Measurements from ENCODE around the gene SLC15A3.
"Not testable (repeated sequence)": the region's sequence is repeated elsewhere in the genome, so short reads cannot be mapped to it uniquely, and the experiment has no call there.

The SLC15A3 gene

DNA sequence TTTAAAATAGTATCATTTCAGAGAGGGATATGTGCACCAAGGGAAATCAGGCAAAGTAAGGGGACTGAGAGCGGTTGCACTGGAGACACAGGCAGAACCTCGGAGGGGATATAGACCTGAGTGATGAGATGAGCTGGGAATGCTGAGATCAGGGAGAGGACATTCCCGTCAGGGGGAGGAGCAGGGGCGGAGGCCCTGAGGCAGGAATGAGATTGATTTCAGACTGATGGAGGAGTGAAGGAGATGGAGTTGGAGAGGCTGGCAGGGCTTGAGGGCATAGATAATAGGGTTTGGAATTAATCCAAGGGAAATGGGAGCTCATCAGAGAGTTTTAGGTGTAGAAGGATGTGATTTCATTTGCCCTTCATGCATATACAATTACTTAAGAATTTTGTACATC, 32.7 kb upstream of the SLC15A3 start:
- Mint-ChIP-seq H3K9me3 (no peaks in the 10 kb centered on the region), H3K4me1 (peaks cover 98% of the 10 kb centered on the region), H3K4me3 (peak overlapping the region; percentile 72), H3K27me3 (no peaks in the 10 kb centered on the region), H3K36me3 (ENCODE audit: low read depth) (peaks cover 55% of the 10 kb centered on the region), H3K27ac (peak overlapping the region; percentile 95)
- DNase-seq (no peak), ATAC-seq (no peak)

DNA sequence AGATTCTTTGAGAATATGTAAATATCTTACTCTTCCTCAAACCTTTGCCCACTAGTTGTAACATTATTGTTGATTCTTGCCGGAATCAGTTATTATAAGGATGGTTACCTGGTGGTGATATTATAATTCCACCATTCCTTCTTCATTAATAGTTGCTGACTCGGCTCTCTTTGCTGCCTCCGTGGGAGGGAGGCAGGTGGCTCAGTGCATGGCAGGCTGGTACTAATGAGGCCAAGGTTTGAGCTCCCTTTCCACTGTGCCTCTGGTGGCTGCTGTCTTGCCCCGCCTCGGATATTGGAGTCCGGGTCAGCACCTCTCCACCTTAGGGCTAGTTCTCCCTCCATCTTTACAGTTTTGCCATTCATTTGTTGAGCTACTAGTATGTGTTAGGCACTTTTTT, 32.2 kb upstream of the SLC15A3 start:
- Mint-ChIP-seq H3K4me1 (peaks cover 98% of the 10 kb centered on the region), H3K27me3 (no peaks in the 10 kb centered on the region), H3K9me3 (no peaks in the 10 kb centered on the region), H3K27ac (peak overlapping the region; percentile 95), H3K4me3 (peak overlapping the region; percentile 72), H3K36me3 (ENCODE audit: low read depth) (peaks cover 53% of the 10 kb centered on the region)
- ATAC-seq (no peak), DNase-seq (no peak)

DNA sequence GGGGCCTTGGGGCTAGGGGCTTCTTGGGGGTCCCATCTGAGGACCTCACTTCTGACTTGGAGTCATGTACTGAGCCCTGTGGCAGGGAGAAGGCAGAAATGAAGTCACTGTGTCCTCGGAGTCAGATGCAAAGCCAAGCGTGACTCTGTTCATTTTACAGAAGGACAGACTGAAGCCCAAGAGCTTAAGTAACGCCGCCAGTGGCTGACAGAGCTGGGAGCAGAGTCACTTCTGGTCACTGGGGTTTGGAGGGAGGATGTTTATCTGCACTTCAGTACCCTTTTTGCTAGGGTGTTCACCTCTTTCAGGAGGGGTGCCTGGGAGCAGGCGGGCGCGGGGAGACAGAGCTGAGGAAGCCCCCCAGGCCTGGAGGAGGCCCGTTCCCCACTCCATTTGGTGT, 30.2 kb upstream of the SLC15A3 start:
- peaks cover 98% of the 10 kb centered on the region for H3K4me1 Mint-ChIP-seq
- no peaks in the 10 kb centered on the region for H3K9me3 Mint-ChIP-seq
- H3K27ac Mint-ChIP-seq, result peak overlapping the region; percentile 95
- peaks cover 52% of the 10 kb centered on the region for H3K36me3 Mint-ChIP-seq (ENCODE audit: low read depth)
- no peak for ATAC-seq
- H3K4me3 Mint-ChIP-seq, result peak overlapping the region; percentile 72
- H3K27me3 Mint-ChIP-seq, result no peaks in the 10 kb centered on the region
- no peak for DNase-seq

DNA sequence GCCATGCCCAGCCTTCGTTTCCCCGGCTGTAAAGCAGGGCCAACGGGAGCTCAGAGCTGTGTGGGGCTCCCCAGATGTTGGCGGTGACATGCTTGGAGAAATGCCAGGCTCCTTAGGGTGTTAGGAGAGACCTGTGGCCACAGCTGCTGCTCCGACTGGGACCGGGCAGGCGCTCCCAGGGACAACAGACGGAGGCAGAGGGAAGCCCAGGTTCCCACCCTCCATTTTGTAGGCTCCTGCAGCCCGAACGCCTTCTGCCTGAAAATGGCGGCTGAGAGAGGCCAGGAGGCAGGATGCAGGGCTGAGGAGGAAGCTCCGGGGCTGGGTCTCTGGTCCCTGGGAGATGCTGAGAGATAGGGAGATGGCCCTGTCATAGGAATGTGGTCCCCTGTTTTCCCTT, 29.5 kb upstream of the SLC15A3 start:
- Mint-ChIP-seq H3K27ac (peak overlapping the region; percentile 95), H3K36me3 (ENCODE audit: low read depth) (peaks cover 54% of the 10 kb centered on the region), H3K27me3 (no peaks in the 10 kb centered on the region), H3K9me3 (no peaks in the 10 kb centered on the region), H3K4me1 (peaks cover 98% of the 10 kb centered on the region), H3K4me3 (peak overlapping the region; percentile 55)
- no peak for DNase-seq
- no peak for ATAC-seq

DNA sequence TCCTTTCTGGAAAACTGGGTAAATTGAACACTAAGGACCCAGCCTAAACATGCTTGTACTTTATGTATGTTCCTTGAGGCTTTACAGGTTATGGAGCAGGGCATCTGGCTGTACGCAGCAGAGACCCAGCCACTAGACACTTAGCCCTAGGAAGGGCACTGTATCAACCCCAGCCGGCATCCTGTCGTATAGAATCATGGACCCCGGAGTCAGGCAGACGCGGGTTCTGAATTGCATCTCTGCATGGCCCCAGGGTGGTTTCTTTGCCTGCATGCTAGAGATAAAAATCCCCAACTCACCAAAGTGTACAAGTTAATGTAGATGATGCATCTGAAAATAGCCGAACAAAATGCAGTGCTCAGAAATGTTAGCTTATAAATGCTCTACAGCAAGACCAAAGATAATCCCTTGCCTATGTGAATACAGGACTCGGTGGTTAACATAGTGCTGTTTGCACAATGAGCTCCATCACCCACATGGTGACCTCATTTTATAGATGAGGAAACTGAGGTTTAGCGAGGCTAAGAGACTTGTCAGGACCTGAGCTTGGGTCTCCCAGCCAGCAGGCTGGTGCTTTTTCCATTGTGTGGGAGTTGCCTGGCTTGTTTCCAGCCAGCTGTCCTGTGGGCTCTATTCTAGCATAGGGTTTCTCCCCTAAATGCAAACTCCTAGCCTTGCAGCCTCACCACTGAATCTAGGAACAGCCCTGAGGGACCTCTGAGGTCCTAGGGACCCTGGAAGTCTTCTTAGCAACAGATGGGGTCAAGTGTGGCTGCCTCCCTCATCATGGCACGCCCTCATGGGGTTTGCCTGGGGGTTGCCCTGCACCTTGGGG, 26.8 kb upstream of the SLC15A3 start:
- DNase-seq (peak; percentile 89), ATAC-seq (peak; percentile 87)
- H3K36me3 Mint-ChIP-seq (ENCODE audit: low read depth), result peaks cover 65% of the 10 kb centered on the region
- no peaks in the 10 kb centered on the region for H3K9me3 Mint-ChIP-seq
- peaks cover 91% of the 10 kb centered on the region for H3K4me1 Mint-ChIP-seq
- peak overlapping the region; percentile 95 for H3K27ac Mint-ChIP-seq
- H3K4me3 Mint-ChIP-seq, result peak overlapping the region; percentile 71
- H3K27me3 Mint-ChIP-seq, result no peaks in the 10 kb centered on the region

DNA sequence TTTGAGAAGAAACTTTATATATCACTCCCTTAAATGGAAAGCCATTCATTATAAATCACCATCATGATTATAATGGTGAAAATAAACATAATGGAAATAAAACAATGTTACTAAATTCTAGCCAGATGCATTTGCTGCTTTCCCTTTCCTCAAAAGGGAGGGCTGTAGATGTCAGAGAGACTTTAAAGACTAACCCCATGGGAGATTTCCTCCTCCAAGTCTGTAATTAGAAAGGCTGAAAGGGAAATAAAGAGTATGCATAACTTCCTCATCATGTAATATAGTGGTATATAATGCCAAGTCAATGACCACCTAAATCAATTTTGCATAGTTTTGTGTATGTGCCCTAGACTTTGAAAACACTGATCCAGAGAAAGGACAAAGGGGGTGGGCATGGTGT, 25.9 kb upstream of the SLC15A3 start:
- no peak for ATAC-seq
- Mint-ChIP-seq H3K4me3 (peak overlapping the region; percentile 71), H3K36me3 (ENCODE audit: low read depth) (peaks cover 66% of the 10 kb centered on the region), H3K27ac (peak overlapping the region; percentile 95), H3K27me3 (no peaks in the 10 kb centered on the region), H3K4me1 (peaks cover 83% of the 10 kb centered on the region), H3K9me3 (no peaks in the 10 kb centered on the region)
- no peak for DNase-seq

DNA sequence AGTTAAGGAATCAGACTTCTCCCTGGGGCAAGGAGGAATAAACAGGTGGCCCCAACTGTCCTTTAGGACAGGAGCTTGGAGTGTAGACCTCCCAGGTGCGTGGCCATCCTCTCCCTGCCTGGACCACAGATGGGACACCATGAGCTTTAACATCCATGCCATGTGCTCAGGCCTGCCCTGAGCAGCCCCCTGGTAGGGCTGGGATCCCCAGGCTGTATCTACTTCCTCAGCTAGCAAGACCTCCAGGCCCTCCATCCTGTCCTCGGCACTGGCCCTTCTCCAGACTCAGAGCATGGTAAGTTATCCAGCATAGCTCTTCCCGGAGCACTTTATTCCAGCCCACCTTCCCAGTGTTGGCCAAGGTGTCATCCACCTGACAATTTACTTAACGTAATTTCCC, 25.2 kb upstream of the SLC15A3 start:
- H3K4me1 Mint-ChIP-seq, result peaks cover 77% of the 10 kb centered on the region
- peak overlapping the region; percentile 71 for H3K4me3 Mint-ChIP-seq
- H3K27me3 Mint-ChIP-seq, result no peaks in the 10 kb centered on the region
- peak overlapping the region; percentile 95 for H3K27ac Mint-ChIP-seq
- DNase-seq (no peak), ATAC-seq (no peak)
- peaks cover 66% of the 10 kb centered on the region for H3K36me3 Mint-ChIP-seq (ENCODE audit: low read depth)
- no peaks in the 10 kb centered on the region for H3K9me3 Mint-ChIP-seq

DNA sequence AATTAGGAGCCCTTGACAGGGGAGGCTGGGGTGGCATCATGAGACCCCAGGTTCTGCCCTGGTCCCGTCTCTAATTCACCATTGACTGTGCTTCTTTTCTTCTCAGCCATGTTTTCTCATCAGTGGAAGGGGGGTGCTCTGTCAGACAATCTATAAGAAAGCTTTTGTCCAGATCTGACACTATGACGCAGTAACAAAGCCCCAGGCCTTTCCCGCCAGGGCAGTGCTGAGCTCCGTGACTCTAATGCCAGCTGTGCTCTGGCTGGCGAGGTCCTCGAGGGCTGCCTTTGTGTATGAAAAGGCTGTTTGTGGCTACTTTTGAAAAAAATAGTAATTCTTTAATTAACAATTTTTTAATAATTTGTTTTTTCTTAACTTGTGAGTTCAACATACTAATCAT, 22.8 kb upstream of the SLC15A3 start:
- ATAC-seq (peak; percentile 6), DNase-seq (no peak)
- H3K4me1 Mint-ChIP-seq, result peaks cover 71% of the 10 kb centered on the region
- H3K9me3 Mint-ChIP-seq, result no peaks in the 10 kb centered on the region
- peaks cover 54% of the 10 kb centered on the region for H3K36me3 Mint-ChIP-seq (ENCODE audit: low read depth)
- no peaks in the 10 kb centered on the region for H3K27me3 Mint-ChIP-seq
- H3K4me3 Mint-ChIP-seq, result peak overlapping the region; percentile 91
- H3K27ac Mint-ChIP-seq, result peak overlapping the region; percentile 98

DNA sequence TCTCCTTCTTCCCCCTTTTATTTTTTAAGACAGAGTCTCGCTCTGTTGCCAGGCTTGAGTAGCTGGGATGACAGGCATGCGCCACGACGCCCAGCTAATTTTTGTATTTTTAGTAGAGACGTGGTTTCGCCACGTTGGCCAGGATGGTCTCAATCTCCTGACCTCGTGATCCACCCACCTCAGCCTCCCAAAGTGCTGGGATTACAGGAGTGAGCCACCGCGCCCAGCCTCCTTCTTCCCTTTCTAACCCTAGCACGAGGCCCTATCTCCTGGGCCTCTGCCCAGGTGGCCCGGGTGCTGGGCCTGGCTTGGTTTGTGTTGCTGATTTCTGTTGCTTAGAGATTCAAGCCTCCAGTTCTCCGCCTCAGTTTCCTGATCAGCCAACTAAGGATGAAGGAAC, 22.3 kb upstream of the SLC15A3 start:
- not testable (repeated sequence) for DNase-seq, ATAC-seq, H3K9me3 Mint-ChIP-seq, H3K27me3 Mint-ChIP-seq
- Mint-ChIP-seq H3K27ac (peak overlapping the region; percentile 98), H3K4me3 (peak overlapping the region; percentile 91), H3K4me1 (peaks cover 66% of the 10 kb centered on the region), H3K36me3 (ENCODE audit: low read depth) (peaks cover 53% of the 10 kb centered on the region)

DNA sequence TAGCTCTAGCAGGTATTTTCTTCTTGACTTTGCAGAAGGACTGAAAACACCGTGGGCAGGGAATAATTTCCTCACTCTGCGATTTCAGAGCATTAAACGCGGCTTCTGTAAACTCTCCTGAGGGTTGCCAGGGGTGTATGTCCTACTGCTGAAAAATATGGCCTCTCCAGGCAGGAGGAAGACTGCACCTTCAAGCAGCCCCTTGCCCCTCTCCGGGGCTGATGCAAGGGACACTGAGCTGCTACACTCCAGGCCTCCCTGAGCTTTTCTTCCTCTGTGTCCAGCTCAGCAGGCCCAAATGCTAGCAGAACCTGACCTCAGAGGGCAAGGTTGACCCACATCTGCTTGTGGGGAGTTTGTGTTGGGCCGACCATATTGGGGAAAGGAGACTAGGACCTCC, 21.7 kb upstream of the SLC15A3 start:
- Mint-ChIP-seq H3K4me3 (peak overlapping the region; percentile 91), H3K27ac (peak overlapping the region; percentile 98), H3K27me3 (no peaks in the 10 kb centered on the region), H3K9me3 (no peaks in the 10 kb centered on the region), H3K36me3 (ENCODE audit: low read depth) (peaks cover 51% of the 10 kb centered on the region), H3K4me1 (peaks cover 60% of the 10 kb centered on the region)
- DNase-seq (no peak), ATAC-seq (no peak)

DNA sequence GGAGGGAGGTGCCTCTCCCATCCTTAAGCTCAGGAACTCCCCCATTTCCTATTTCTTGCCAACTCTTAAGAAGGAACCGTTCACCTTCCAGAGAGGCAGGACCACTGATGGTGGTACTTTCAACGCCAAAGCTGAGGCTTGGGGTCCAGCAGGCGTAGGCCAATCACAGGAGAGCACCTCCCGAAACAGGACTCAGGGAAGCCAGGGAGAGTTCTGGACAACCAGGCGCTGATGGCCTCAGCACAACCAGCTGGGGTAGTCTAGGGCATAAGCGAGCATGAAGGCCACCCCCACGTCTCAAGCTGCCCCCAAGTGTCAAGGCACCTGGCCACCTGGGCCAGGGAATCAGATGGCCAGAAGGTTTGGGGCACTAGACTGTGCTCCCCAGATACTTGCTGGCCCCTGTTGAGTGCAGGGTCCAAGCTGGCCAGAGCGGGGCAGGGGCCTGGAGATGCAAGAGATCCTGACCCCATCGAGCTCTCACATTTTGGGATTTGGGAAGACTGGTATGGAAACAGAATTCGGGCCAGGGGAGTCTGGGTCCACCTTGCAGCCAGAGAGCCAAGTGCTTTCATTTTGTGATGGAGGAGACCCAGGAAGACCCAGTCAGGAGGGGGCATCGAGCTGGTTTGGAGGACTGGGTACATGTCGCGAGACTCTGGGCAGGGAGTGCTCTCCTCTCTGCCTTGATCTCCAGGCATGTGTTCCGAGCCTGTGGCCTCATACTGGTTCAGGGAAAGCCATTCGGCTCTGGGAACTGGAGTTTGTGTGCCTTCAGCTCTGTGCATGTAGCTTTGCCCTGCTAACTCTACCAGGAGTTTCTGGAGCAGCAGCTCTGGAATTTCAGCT, 20.4 kb upstream of the SLC15A3 start:
- Mint-ChIP-seq H3K27ac (peak overlapping the region; percentile 98), H3K9me3 (peaks cover 6% of the 10 kb centered on the region), H3K36me3 (ENCODE audit: low read depth) (peaks cover 43% of the 10 kb centered on the region), H3K27me3 (peaks cover 2% of the 10 kb centered on the region), H3K4me3 (peak overlapping the region; percentile 91), H3K4me1 (peaks cover 47% of the 10 kb centered on the region)
- ATAC-seq (peak; percentile 31), DNase-seq (no peak)

DNA sequence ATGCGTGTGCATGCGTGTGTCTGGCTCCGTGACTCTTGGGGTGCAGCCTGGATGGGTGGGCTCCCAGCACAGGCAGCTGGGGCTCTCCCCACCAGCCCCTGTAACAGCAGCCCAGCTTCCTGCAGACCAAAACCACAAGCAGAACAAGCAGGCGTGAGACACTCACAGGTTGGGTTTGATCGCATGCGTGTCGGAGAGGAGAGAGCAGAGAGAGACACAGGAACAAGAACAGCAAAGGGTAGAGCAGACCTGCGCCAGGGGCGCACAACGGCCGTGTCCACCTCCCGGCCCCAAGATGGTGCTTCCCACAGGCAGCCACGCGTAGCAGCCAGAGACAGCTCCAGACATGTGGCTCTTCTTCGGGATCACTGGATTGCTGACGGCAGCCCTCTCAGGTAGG, 19.5 kb upstream of the SLC15A3 start, which contains the start of gene CD6:
Gene CD6 (plus strand): TSS at position 161 of the 400 bp plus-strand sequence. CDS start 186 bp downstream, at position 347.
- Mint-ChIP-seq H3K4me3 (peak within 1 kb of the TSS; percentile 91), H3K9me3 (peaks cover 6% of the 10 kb centered on the region), H3K4me1 (peaks cover 38% of the 10 kb centered on the region), H3K27ac (peak within 1 kb of the TSS; percentile 98), H3K27me3 (peaks cover 2% of the 10 kb centered on the region), H3K36me3 (ENCODE audit: low read depth) (peaks cover 36% of the 10 kb centered on the region)
- peak; percentile 67 for DNase-seq
- ATAC-seq, result peak; percentile 69

DNA sequence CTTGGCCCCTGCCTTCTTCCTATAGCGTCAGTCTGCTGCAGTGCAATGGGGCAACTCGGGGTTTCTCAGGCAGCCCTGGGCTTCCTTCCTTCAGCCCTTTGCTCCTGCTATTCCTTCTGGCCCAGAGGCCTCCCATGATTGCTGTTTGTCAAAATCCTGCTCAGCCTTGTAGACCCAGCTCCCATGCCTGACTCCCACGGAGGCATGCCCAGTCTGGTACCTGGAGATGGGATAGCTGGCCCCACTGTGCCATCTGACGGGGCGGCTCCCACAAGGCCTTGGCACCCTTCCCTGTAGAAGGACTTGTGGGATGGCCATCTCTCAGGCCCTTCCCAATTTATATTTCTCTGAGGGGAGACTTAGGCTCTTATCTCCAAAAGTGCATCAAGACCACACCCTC, 18.9 kb upstream of the SLC15A3 start:
- no peak for DNase-seq

DNA sequence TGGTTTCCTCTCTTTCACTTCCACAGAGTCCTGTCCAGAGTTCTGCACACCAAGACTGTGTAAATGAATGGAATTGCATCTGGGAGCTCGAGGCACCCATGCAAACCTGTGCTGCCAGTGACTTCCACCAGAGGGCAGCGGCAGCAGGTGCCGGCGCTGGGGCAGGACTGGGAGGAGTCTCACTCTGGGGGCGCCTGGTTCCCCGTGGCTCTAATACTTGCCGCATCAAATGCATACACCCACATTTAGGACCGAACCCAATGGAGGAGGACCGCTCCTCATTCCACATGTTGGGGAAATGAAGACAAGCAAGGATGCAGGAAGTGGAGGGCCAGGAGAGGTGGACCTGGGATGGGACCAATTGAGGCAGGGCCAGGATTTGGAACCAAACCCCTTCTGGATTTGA, 18.4 kb upstream of the SLC15A3 start:
- H3K27ac Mint-ChIP-seq, result peak overlapping the region; percentile 98
- peak; percentile 86 for DNase-seq
- peaks cover 6% of the 10 kb centered on the region for H3K9me3 Mint-ChIP-seq
- H3K4me3 Mint-ChIP-seq, result peak overlapping the region; percentile 91
- peaks cover 28% of the 10 kb centered on the region for H3K36me3 Mint-ChIP-seq (ENCODE audit: low read depth)
- ATAC-seq, result peak; percentile 51
- peaks cover 2% of the 10 kb centered on the region for H3K27me3 Mint-ChIP-seq
- H3K4me1 Mint-ChIP-seq, result peaks cover 31% of the 10 kb centered on the region

More for the DNA sequence above, 18.9 kb upstream of the SLC15A3 start:
- Mint-ChIP-seq H3K27me3 (peaks cover 2% of the 10 kb centered on the region), H3K4me3 (peak overlapping the region; percentile 91), H3K9me3 (peaks cover 6% of the 10 kb centered on the region), H3K27ac (peak overlapping the region; percentile 98), H3K4me1 (peaks cover 32% of the 10 kb centered on the region), H3K36me3 (ENCODE audit: low read depth) (peaks cover 29% of the 10 kb centered on the region)
- ATAC-seq, result no peak

All from activated naive CD8-positive, alpha-beta T cell treated with anti-CD3 and anti-CD28 coated beads, Interleukin-2, amount 50 U/mL, for 24 hours (primary cell).